Endodermal cell (in vitro differentiated cells): ENCODE data around the gene HLCS. TPM values are rescaled to one million over a fixed set of nuclear protein-coding genes. Genes with fewer than 3 reads are reported as not detected.

ENCODE experiments used
- DNase-seq: peaks from one replicate; pipeline ENCODE4 v3.0.0-alpha.2; 2017
- H3K27ac ChIP-seq: 2 replicates; pipeline ENCODE4 v1.5.1; 2013; ENCODE audit warnings: mild to moderate bottlenecking, low read depth, low read length, moderate library complexity
- H3K27me3 ChIP-seq: 2 replicates; pipeline ENCODE4 v1.6.1; 2013; ENCODE audit warnings: mild to moderate bottlenecking, low read length, moderate library complexity; ENCODE audit not compliant: insufficient read depth, control insufficient read depth, poor library complexity, severe bottlenecking
- H3K36me3 ChIP-seq: 2 replicates; pipeline ENCODE4 v1.7.0; 2013; ENCODE audit warnings: mild to moderate bottlenecking, low read length, moderate library complexity; ENCODE audit not compliant: control insufficient read depth, insufficient read depth
- H3K4me1 ChIP-seq: one replicate; pipeline ENCODE4 v1.7.0; 2013; ENCODE audit warnings: low read length; ENCODE audit not compliant: control insufficient read depth, insufficient read depth
- H3K4me3 ChIP-seq: 2 replicates; pipeline ENCODE4 v1.5.1; 2013; ENCODE audit warnings: mild to moderate bottlenecking, low read length, moderate library complexity
- H3K9ac ChIP-seq: 2 replicates; pipeline ENCODE4 v1.6.1; 2013; ENCODE audit warnings: mild to moderate bottlenecking, low read length, moderate library complexity; ENCODE audit not compliant: poor library complexity, severe bottlenecking; ENCODE audit errors: extremely low read depth
- H3K9me3 ChIP-seq: 2 replicates; pipeline ENCODE4 v1.6.1; 2013; ENCODE audit warnings: mild to moderate bottlenecking, low read length, moderate library complexity; ENCODE audit not compliant: control insufficient read depth
- H3K27ac Mint-ChIP-seq: 2 replicates; pipeline ENCODE4 v1.8.0; 2020; ENCODE audit warnings: mixed read lengths
- H3K27me3 Mint-ChIP-seq: 2 replicates; pipeline ENCODE4 v1.8.0; 2021; ENCODE audit warnings: mild to moderate bottlenecking, mixed read lengths; ENCODE audit not compliant: insufficient read depth
- H3K36me3 Mint-ChIP-seq: 2 replicates; pipeline ENCODE4 v1.8.0; 2020; ENCODE audit warnings: low read depth, mixed read lengths
- H3K4me1 Mint-ChIP-seq: 2 replicates; pipeline ENCODE4 v1.8.0; 2020; ENCODE audit warnings: mixed read lengths
- H3K4me3 Mint-ChIP-seq: 2 replicates; pipeline ENCODE4 v1.8.0; 2020; ENCODE audit warnings: mild to moderate bottlenecking, moderate library complexity, mixed read lengths
- H3K9me3 Mint-ChIP-seq: 2 replicates; pipeline ENCODE4 v1.8.0; 2020; ENCODE audit warnings: mild to moderate bottlenecking, mixed read lengths
- WGBS, 2 experiments: methylation state at CpG; one replicate each; pipeline versions ENCODE4 v1.1.5 to v1.1.7; 2013; ENCODE audit warnings: missing lambda C conversion rate in 2 of 2, mixed read lengths in 1 of 2; ENCODE audit not compliant: insufficient coverage in 1 of 2, insufficient read length in 1 of 2; 5-methylcytosine and 5-hydroxymethylcytosine counted together
- total RNA-seq, 2 donors: library from RNA; stranded (reverse); fragmentation: NEBNext Ultra II Directional in 1 of 2; extraction: Animal tissue kit (Norgen Biotek cat#: 25700) in 1 of 2; gene quantifications; 2 replicates in 1 of 2; 3 replicates in 1 of 2; pipeline ENCODE4 v1.2.1, GENCODE V29; 2021
- TF ChIP-seq, protein P1 (sequence below): fragments of 200-600 bp; sonication (generic); conservative IDR thresholded peaks from 2 replicates; pipeline ENCODE4 v1.5.0; 2021; ENCODE audit warnings: antibody characterized with exemption, mild to moderate bottlenecking

The HLCS gene
- total RNA-seq, 2 donors from 2014 or later, result 25.0 to 30.1 TPM

DNA sequence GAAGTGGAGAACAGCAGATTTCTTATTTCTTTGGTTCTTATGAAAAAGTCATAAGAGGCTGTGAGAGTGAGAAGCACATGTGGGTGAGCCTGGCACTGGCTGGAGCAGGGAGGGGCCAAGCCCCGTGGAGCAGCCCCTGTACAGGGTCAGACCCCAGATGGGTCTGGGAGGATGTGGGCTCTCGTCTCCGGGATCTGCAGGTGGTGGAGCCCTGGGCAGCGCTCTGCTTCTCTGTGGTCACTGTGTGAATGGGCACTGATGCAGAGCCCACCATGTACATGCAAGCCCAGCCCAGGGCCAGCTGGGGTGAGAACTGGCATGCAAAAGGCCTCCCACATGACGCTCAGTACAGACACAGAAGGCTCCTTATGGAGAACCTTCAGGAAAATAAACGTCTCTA is 200.0 kb downstream of the HLCS start:
- H3K9ac ChIP-seq, result no peak overlapping the region
- no peaks in the 10 kb centered on the region for H3K27me3 ChIP-seq
- WGBS, 2 experiments, result 88 to 93% methylated on average over 2 to 6 of the region's 6 CpGs
- TF ChIP-seq, protein P1, sequence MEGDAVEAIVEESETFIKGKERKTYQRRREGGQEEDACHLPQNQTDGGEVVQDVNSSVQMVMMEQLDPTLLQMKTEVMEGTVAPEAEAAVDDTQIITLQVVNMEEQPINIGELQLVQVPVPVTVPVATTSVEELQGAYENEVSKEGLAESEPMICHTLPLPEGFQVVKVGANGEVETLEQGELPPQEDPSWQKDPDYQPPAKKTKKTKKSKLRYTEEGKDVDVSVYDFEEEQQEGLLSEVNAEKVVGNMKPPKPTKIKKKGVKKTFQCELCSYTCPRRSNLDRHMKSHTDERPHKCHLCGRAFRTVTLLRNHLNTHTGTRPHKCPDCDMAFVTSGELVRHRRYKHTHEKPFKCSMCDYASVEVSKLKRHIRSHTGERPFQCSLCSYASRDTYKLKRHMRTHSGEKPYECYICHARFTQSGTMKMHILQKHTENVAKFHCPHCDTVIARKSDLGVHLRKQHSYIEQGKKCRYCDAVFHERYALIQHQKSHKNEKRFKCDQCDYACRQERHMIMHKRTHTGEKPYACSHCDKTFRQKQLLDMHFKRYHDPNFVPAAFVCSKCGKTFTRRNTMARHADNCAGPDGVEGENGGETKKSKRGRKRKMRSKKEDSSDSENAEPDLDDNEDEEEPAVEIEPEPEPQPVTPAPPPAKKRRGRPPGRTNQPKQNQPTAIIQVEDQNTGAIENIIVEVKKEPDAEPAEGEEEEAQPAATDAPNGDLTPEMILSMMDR, result no peak
- H3K9me3 Mint-ChIP-seq, result no peaks in the 10 kb centered on the region
- no peak overlapping the region for H3K27ac ChIP-seq
- no peak overlapping the region for H3K4me3 Mint-ChIP-seq
- peaks cover 6% of the 10 kb centered on the region for H3K4me1 Mint-ChIP-seq
- H3K9me3 ChIP-seq, result no peaks in the 10 kb centered on the region
- DNase-seq, result no peak
- no peak overlapping the region for H3K27ac Mint-ChIP-seq
- H3K36me3 ChIP-seq, result no peaks in the 10 kb centered on the region
- H3K4me1 ChIP-seq, result no peaks in the 10 kb centered on the region
- no peaks in the 10 kb centered on the region for H3K27me3 Mint-ChIP-seq
- H3K36me3 Mint-ChIP-seq, result peaks cover 2% of the 10 kb centered on the region
- no peak overlapping the region for H3K4me3 ChIP-seq

DNA sequence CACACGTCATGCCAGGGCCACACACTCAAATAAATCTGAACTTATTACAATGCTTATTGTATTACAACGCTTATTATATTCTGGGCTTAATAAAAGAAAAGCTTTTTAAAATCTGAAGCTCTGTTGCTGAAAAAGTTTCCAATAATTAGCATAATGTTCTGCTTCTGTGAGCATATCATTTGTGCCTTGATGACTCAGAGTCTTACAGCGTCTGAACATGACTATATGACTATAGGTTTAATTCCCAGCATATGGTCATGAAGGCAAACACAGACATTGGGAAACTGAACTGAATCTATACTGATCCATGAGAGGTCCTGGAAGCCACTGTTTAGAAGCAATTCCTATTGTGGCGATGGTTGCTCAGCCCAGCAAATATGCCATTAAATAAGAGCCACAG is 201.2 kb downstream of the HLCS start:
- no peaks in the 10 kb centered on the region for H3K27me3 Mint-ChIP-seq
- peaks cover 2% of the 10 kb centered on the region for H3K36me3 Mint-ChIP-seq
- Histone ChIP-seq H3K4me3 (no peak overlapping the region), H3K9ac (no peak overlapping the region), H3K4me1 (no peaks in the 10 kb centered on the region), H3K9me3 (no peaks in the 10 kb centered on the region), H3K36me3 (no peaks in the 10 kb centered on the region), H3K27ac (no peak overlapping the region), H3K27me3 (no peaks in the 10 kb centered on the region)
- H3K9me3 Mint-ChIP-seq, result no peaks in the 10 kb centered on the region
- TF ChIP-seq, protein P1, result no peak
- WGBS, 2 experiments, result 96 to 100% methylated on average over 2 to 4 of the region's 4 CpGs
- H3K4me3 Mint-ChIP-seq, result no peak overlapping the region
- no peak overlapping the region for H3K27ac Mint-ChIP-seq
- DNase-seq, result no peak
- peaks cover 6% of the 10 kb centered on the region for H3K4me1 Mint-ChIP-seq

DNA sequence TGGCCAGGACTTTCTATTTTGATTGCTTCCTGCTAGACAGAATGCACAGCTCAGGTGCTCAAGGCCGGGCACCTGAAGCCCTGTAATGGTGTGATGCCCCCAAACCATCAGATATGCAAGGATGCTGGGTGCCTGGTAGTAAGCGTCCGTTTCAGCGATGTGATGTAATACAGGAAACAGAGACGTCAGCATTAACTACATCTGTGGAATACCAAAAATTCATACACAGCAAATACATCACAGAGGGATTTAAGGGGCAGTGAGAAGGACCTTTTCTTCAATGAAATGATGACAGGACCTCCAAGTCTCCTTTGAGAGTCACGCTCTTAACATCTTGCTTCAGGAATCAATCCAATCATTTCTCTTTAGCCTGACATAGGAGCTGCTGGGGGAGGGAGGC is 203.2 kb downstream of the HLCS start:
- Mint-ChIP-seq H3K4me3 (no peak overlapping the region), H3K4me1 (peaks cover 4% of the 10 kb centered on the region), H3K27ac (no peak overlapping the region), H3K27me3 (no peaks in the 10 kb centered on the region), H3K36me3 (peaks cover 6% of the 10 kb centered on the region), H3K9me3 (no peaks in the 10 kb centered on the region)
- Histone ChIP-seq H3K27ac (no peak overlapping the region), H3K9me3 (no peaks in the 10 kb centered on the region), H3K9ac (no peak overlapping the region), H3K36me3 (no peaks in the 10 kb centered on the region), H3K4me1 (no peaks in the 10 kb centered on the region), H3K4me3 (no peak overlapping the region), H3K27me3 (no peaks in the 10 kb centered on the region)
- TF ChIP-seq, protein P1, result no peak
- DNase-seq, result no peak
- WGBS, 2 experiments, result 93 to 97% methylated on average over 5 to 6 of the region's 6 CpGs
